HEK293 (cell line): ENCODE data around the gene MRPS2.
A peak's percentile ranks its signal among the peaks of the same experiment; 100 is the strongest.
"Not testable (repeated sequence)": the region's sequence is repeated elsewhere in the genome, so short reads cannot be mapped to it uniquely, and the experiment has no call there.

Source experiments
- CTCF ChIP-seq: fragments of 450-650 bp; formaldehyde crosslinking; IDR thresholded peaks from 2 replicates; pipeline ENCODE4 v1.5.1; 2016; ENCODE audit warnings: missing biosample characterization, missing genetic modification characterization
- KLF1 ChIP-seq: fragments of 450-650 bp; formaldehyde crosslinking; IDR thresholded peaks from 2 replicates; pipeline ENCODE4 v1.5.1; 2016; ENCODE audit warnings: missing biosample characterization, missing genetic modification characterization
- YY1 ChIP-seq: fragments of 450-650 bp; formaldehyde crosslinking; IDR thresholded peaks from 2 replicates; pipeline ENCODE4 v1.5.1; 2018; ENCODE audit warnings: missing biosample characterization, missing genetic modification characterization
- ZBTB44 ChIP-seq: fragments of 450-650 bp; IDR thresholded peaks from 2 replicates; pipeline ENCODE4 v1.5.1; 2018; ENCODE audit warnings: missing biosample characterization, mild to moderate bottlenecking, missing genetic modification characterization
- ZNF146 ChIP-seq: fragments of 450-650 bp; formaldehyde crosslinking; IDR thresholded peaks from 2 replicates; pipeline ENCODE4 v1.5.1; 2016; ENCODE audit warnings: missing biosample characterization, missing genetic modification characterization
- ZNF24 ChIP-seq: fragments of 450-650 bp; formaldehyde crosslinking; IDR thresholded peaks from 2 replicates; pipeline ENCODE4 v1.5.1; 2016; ENCODE audit warnings: missing biosample characterization, missing genetic modification characterization
- ZNF274 ChIP-seq, 2 experiments: fragments of 200-500 bp in 1 of 2; fragments of 450-650 bp in 1 of 2; sonication (Bioruptor generic) in 1 of 2; formaldehyde crosslinking in 1 of 2; IDR thresholded peaks; 2 replicates each; pipeline versions ENCODE4 v1.5.1 to v1.6.1; 2014 to 2016; ENCODE audit warnings: borderline replicate concordance in 1 of 2, inconsistent platforms in 1 of 2, low read length in 1 of 2, missing biosample characterization in 1 of 2, missing genetic modification characterization in 1 of 2
- ZNF426 ChIP-seq: fragments of 450-650 bp; formaldehyde crosslinking; IDR thresholded peaks from 2 replicates; pipeline ENCODE4 v1.5.1; 2017; ENCODE audit warnings: missing biosample characterization, missing genetic modification characterization, mild to moderate bottlenecking, inconsistent platforms, moderate library complexity
- TF ChIP-seq, protein P1 (sequence below): fragments of 450-650 bp; formaldehyde crosslinking; IDR thresholded peaks from 2 replicates; pipeline ENCODE4 v1.5.1; 2016; ENCODE audit warnings: missing biosample characterization, missing genetic modification characterization

GRCh38 chr9:135534192-135534711 lies 33.8 kb downstream of the MRPS2 start:
- not testable (repeated sequence) for TF ChIP-seq ZNF274 (IDR thresholded peaks at IDR 0.05; ENCODE audit: low read length); ZNF274 (tag by site-specific recombination; IDR thresholded peaks at IDR 0.05; ENCODE audit: borderline replicate concordance); ZNF146 (tag by site-specific recombination); CTCF (tag by site-specific recombination); YY1 (tag by site-specific recombination); ZNF24 (tag by site-specific recombination); ZBTB44 (tag by site-specific recombination); ZNF426 (tag by site-specific recombination)
- TF ChIP-seq KLF1: peak; percentile 51
- TF ChIP-seq, protein P1, sequence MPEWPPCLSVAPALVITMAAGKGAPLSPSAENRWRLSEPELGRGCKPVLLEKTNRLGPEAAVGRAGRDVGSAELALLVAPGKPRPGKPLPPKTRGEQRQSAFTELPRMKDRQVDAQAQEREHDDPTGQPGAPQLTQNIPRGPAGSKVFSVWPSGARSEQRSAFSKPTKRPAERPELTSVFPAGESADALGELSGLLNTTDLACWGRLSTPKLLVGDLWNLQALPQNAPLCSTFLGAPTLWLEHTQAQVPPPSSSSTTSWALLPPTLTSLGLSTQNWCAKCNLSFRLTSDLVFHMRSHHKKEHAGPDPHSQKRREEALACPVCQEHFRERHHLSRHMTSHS (tag by site-specific recombination): not testable (repeated sequence)
